Measurements from ENCODE around the gene SELENOS.
A peak's percentile ranks its signal among the peaks of the same experiment; 100 is the strongest.

SELENOS gene

DNA sequence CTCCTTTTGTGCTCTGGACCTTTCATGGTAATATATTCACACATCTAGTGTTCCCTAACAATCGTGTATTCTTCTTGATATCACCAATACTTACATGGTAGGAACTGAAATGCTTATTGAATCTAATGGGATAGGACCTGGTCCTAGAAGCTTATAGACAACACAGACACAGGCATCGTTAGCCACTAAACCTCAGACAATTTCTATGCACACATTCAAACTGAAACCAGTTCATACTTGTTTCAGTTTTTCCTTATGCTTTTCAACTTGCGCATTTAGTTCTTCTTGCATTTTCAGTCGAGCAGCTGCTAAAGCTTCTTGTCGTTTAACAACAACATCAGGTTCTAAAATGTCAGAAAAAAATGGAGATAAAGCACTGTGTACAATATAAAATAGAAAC lies 2.3 kb downstream of the SELENOS start:
- TF ChIP-seq CTCF (IDR thresholded peaks at IDR 0.05; ENCODE audit: insufficient read depth, low read length, missing control alignments) = no peak
- DNase-seq (ENCODE audit: low read depth, low spot score) = no peak
- CTCF ChIA-PET = interaction anchor here (0.9 to 4.3 kb wide), 4 partner anchors 14 to 267 kb away, joined by 3 to 31 read pairs (median 6); no protein-coding TSS in a partner anchor
- POLR2A ChIA-PET = no interaction called here
- no peak overlapping the region for H3K4me3 ChIP-seq (ENCODE audit: low read depth, low read length)

- POLR2A ChIA-PET = no interaction called here
- no peak for TF ChIP-seq CTCF (IDR thresholded peaks at IDR 0.05; ENCODE audit: insufficient read depth, low read length, missing control alignments)
- CTCF ChIA-PET = interaction anchor here (0.7 to 4.3 kb wide), 9 partner anchors 12 to 368 kb away, joined by 3 to 31 read pairs (median 4); no protein-coding TSS in a partner anchor
Measured at GRCh38 chr15:101273534-101273933, 3.8 kb downstream of the SELENOS start.

GRCh38 chr15:101272584-101272983 lies 4.7 kb downstream of the SELENOS start:
- H3K4me3 ChIP-seq (ENCODE audit: low read depth, low read length) = no peak overlapping the region
- no peak for TF ChIP-seq CTCF (IDR thresholded peaks at IDR 0.05; ENCODE audit: insufficient read depth, low read length, missing control alignments)
- ChIA-PET CTCF (interaction anchor here (1.1 to 4.3 kb wide), 8 partner anchors 11 to 369 kb away, joined by 3 to 31 read pairs (median 5); no protein-coding TSS in a partner anchor), POLR2A (no interaction called here)
- no peak for DNase-seq (ENCODE audit: low read depth, low spot score)

More at GRCh38 chr15:101273534-101273933, 3.8 kb downstream of the SELENOS start:
- no peak for DNase-seq (ENCODE audit: low read depth, low spot score)
- H3K4me3 ChIP-seq (ENCODE audit: low read depth, low read length) = no peak overlapping the region

- no peak for DNase-seq (ENCODE audit: low read depth, low spot score)
- POLR2A ChIA-PET = no interaction called here
Measured at GRCh38 chr15:101269479-101270223, 7.6 kb downstream of the SELENOS start.

GRCh38 chr15:101267320-101268104 lies 9.8 kb downstream of the SELENOS start:
- ChIA-PET CTCF (interaction anchor here (1.0 to 6.1 kb wide), 15 partner anchors 9 to 374 kb away, joined by 3 to 41 read pairs (median 6); no protein-coding TSS in a partner anchor), POLR2A (interaction anchor here (0.7 to 1.5 kb wide), 5 partner anchors 16 to 247 kb away, joined by 3 to 10 read pairs (median 3); partner anchors contain the start of gene CHSY1)
- DNase-seq (ENCODE audit: low read depth, low spot score) = peak; percentile 31
- no peak for TF ChIP-seq CTCF (IDR thresholded peaks at IDR 0.05; ENCODE audit: insufficient read depth, low read length, missing control alignments)
- H3K4me3 ChIP-seq (ENCODE audit: low read depth, low read length) = no peak overlapping the region

More at GRCh38 chr15:101269479-101270223, 7.6 kb downstream of the SELENOS start:
- CTCF ChIA-PET = interaction anchor here (0.9 to 2.4 kb wide), 5 partner anchors 9 to 253 kb away, joined by 3 to 7 read pairs (median 3); no protein-coding TSS in a partner anchor
- peak; percentile 39 for TF ChIP-seq CTCF (IDR thresholded peaks at IDR 0.05; ENCODE audit: insufficient read depth, low read length, missing control alignments)
- no peak overlapping the region for H3K4me3 ChIP-seq (ENCODE audit: low read depth, low read length)

All from AG04449 (cell line).